ENCODE measurements around the gene GPRC6A.
"Not testable (repeated sequence)": the region's sequence is repeated elsewhere in the genome, so short reads cannot be mapped to it uniquely, and the experiment has no call there.

GPRC6A gene, protein sequence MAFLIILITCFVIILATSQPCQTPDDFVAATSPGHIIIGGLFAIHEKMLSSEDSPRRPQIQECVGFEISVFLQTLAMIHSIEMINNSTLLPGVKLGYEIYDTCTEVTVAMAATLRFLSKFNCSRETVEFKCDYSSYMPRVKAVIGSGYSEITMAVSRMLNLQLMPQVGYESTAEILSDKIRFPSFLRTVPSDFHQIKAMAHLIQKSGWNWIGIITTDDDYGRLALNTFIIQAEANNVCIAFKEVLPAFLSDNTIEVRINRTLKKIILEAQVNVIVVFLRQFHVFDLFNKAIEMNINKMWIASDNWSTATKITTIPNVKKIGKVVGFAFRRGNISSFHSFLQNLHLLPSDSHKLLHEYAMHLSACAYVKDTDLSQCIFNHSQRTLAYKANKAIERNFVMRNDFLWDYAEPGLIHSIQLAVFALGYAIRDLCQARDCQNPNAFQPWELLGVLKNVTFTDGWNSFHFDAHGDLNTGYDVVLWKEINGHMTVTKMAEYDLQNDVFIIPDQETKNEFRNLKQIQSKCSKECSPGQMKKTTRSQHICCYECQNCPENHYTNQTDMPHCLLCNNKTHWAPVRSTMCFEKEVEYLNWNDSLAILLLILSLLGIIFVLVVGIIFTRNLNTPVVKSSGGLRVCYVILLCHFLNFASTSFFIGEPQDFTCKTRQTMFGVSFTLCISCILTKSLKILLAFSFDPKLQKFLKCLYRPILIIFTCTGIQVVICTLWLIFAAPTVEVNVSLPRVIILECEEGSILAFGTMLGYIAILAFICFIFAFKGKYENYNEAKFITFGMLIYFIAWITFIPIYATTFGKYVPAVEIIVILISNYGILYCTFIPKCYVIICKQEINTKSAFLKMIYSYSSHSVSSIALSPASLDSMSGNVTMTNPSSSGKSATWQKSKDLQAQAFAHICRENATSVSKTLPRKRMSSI

DNA sequence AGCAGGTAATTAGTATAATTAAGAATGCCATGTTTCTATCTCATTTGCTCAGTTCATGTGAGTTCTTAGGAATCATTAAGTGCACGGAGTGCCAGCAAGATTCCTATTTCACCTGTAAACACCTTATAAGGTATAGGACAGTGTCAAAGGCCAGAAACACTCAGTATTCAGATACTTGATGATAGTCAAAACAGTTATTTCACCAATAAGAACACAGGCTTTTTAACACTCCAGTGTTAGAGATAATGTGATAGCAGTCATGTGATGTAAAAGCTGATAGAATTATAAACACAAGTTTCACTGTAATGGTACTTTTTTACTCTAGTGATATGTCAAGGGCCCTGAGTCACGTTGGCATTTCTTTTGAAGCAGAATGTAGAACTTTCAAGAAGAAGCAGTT lies at the start of gene GPRC6A:
TSS of gene GPRC6A (minus strand) at position 101 of the 400 bp plus-strand sequence. CDS start at position 31, 70 bp downstream.
- no peak for ATAC-seq

DNA sequence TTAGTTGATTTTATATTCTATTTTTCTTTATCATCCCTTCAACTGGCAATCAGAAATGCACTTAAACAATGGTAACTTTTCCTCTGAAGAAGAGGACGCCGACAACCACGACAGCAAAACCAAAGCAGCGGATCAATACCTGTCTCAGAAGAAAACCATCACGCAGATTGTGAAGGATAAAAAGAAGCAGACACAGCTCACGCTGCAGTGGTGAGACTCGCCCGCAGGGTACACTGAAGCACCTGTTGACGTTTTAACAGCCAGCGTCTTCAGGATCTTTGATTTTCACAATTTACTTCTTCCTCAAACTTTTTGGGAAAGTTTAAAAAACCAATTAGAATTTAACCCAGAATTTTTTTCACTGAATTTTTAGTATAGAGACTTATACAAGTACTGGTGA lies 48.9 kb upstream of the GPRC6A start:
- no peak for ATAC-seq

DNA sequence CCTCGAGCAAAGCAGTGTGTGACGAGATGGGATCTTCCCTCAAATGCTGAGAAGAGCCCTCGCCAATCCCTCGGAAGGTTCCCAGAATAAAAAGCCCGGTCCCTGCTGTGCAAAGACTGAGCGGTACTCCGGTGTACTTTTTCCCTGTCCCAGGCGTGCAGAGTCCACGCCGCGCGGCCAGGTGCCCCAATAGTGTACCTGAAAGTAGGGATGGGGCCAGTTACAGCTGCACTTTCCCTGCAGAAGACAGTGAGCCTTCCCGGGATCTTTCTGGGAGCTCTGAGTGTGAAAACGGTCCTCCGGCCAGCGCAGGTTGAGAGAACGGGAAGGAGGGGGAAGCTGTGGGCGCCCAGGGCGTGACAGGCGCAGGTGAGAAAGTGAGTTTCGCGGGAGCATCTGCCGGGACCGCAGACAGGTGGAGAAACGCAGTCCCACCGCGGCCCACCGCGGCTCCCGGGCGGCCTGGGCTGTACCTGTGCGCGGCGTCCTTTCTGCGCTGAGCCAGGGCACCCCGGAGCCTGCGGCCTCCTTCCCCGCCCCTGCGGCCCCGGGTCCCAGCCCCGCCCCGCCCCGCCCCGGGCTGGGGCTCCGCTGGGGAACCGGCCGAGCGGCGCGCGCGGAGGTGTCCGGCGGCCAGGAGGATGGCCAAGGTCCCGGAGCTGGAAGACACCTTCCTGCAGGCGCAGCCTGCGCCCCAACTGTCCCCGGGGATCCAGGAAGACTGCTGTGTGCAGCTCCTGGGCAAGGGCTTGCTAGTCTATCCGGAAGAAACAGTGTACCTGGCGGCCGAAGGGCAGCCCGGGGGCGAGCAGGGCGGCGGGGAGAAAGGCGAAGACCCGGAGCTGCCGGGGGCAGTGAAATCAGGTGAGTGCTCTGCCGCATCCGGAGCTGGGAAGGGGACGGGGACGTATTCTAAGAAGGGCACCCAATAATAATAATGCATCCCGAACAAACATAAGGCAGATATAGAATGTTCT lies 48.0 kb upstream of the GPRC6A start, which contains the start of gene RFX6:
TSS of gene RFX6 (plus strand) at position 608 of the 977 bp plus-strand sequence. CDS start at position 642, 34 bp downstream.
- peak in 1 of 2 donors; percentile 37 for ATAC-seq

DNA sequence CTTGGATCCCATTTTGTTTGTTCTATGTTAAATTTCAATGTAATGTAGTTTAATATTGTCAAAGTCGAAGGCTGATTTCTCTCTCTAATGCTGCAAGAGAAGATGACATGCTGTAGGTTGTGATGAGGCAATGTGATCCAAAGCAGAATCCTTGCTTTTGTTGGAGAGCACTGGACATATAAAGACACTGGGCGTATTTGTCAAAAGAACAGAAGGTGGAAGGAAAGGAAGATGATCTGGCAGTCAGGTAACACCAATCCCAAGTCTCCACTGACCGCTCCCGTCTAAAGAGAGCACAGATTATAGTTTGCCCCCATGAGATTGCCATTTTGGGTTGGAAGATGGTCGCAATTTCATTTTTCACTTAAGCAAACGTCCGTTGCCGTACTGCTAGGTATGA lies 47.2 kb upstream of the GPRC6A start:
- no peak for ATAC-seq

DNA sequence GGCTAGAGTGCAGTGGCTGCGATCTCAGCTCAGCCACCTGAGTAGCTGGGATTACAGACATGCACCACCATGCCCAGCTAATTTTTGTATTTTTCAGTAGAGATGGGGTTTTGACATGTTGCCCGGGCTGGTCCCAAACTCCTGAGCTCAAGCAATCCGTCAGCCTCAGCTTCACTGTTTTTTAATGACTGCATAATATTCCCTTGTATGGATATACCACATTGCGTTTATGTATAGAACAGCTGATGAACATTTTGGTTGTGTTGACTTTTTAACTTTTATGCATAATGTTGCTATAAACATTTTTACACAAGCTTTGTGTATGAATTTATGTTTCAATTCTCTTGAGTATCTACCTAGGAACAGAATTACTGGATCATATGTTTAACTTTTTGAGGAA lies 43.9 kb upstream of the GPRC6A start:
- ATAC-seq = no peak

DNA sequence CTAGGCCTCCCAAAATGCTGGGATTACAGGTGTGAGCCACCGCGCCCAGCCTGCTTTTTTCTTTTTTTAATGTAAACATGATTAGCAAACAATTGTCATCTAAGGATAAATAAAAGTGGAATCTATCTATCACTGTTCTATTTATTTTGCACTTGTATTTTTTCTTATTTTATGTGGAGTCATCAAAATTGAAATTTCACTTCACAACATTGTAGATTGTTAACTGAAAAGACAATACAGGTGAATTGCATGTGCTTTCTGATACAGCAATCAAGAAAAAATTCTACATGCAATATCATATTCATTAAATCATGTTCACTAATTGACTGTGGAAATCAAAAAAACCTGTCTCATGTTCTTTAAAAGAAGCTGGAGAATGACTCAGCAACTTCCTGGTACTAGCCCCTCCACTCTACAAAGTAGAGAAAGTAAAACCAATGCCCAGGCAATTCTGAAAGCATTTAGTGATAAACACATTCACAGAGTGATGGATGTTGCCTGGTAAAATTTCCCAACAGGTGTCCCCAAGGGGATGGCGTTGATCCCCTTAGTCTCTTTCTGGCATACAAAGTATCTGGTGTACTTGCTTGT lies 37.5 kb upstream of the GPRC6A start:
- no peak for ATAC-seq

DNA sequence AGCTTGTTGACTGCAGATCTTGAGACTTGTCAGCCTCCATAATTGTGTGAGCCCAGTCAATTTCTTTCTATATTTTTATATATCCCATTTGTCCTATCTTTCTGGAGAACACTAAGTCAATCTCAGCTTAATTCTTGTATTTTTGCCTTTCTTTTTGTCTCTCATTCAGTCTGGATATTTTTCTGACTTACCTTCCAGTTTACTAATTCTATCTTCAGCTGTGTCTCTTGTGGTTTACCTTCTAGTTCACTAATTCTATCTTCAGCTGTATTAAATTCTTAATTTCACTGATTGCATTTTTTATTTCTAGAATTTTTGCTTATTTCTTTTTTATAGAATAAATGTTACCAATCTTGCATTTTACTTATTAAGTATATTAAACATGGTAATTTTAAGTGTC lies 30.4 kb upstream of the GPRC6A start:
- ATAC-seq = no peak

DNA sequence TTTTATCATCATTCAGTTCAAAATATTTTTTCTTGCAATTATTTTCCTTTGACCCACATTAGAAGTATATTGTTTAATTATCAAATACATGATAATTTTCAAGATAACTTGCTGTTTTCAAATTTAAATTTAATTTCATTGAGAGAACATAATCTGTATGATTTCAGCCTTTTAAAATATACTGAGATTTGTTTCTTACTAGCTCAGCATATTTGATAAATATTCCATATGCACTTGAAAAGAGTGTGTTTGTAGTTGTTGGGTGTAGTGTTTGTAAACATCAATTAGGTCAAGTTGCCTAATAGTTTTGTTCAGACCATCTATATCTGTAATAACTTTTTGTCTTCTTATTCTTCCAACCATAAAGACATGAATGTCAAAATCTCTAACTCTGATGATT lies 29.2 kb upstream of the GPRC6A start:
- no peak for ATAC-seq

DNA sequence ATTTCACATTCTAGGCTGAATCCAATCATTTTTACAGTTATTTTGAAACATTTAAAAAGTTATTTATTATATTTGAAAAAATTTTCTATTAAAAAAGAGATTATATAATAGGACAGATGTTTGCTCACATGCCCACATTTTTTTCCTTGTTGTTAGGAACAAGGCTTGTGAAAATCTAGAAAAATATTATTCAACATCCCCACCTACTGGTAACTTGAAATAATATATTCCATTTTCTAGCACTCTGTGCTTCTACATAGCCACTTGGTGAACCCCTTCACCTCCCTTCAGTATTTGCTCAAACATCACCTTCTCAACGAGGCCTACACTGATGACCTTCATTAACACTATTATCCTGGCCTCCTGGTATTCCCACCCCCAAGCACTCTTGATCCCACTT lies 18.3 kb upstream of the GPRC6A start:
- no peak for ATAC-seq

DNA sequence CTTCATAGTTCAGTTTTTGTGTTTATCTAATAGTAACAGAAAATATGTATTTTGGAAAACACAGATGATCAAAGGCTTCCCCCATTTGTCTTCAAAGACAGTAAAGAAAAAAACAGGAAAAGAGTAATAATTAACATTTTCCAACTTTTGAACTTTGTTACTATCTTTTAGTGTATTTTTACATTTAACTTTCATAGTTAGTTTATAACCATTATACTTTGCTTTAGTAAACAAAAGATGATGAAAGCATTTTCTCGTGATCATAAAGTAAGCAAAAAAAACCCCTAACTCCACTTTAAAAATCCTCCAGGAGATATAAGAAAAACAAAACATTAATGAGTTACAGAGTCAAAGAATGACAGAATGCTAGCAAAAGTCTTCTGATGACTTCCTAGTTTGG lies 13.6 kb upstream of the GPRC6A start:
- ATAC-seq = no peak

DNA sequence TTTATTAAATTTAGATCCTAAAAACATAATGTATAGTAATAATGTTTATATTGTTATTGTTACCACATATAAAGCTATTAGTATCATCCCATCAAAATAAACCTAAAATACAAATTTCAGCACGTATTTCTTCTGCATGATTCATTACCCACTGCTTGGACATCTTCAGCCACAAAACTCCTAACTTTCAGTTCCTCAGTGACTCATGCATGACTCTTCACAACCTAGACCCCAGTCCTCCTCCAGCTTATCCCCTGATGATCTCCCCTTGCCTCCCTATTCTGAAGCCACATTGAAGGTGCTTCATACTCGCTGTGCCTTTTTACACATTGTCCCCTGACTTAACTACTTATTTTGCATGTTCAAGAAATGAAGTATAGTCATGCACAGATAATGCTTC lies 11.2 kb upstream of the GPRC6A start:
- ATAC-seq = peak in 1 of 2 donors; percentile 21

DNA sequence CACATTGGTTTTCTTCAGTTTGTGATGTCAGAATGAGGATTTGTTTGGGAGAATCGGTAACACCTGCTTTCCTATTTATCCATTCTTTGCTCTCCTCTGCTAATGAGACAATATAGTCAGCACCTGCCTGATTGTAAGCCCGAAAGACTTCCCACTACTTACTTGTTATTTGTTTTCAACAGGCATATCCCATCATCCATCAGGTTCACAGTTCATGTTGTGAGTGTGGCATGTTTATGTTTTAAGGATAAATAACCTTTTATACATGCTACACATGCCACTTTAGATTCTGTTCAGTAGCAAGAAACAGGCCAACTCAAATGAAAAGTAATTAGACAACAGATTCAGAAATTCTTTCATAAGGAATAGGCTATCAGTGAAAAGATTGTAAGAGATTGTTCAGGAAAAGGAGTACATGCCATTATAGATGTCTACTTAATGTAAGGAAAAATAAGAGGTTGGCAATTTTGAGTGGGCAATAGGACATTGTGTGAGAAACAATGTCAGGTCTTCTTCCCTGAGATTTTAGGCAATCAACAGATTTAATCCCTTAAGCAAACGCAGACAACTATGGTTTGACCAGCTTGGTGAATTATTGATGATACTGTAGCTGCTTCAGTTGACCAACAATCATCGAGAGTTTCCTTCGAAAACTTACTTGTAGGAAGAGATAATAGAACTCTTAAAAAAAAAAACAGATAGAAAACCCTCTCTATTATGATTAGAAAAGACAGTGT lies 7.9 kb upstream of the GPRC6A start:
- ATAC-seq = no peak

DNA sequence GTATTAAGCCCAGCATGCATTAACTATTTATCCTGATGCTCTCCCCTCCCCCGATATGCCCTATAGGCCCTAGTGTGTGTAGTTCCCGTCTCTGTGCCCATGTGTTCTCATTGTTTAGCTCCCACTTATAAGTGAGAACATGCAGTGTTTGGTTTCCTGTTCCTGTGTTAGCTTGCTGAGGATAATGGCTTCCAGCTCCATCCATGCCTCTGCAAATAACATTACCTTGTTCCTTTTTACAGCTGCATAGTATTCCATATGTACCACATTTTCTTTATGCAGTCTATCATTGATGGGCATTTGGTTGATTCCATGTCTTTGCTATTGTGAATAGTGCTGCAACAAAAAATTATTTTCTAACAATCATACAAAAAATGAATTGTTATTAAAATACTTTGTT lies 5.6 kb upstream of the GPRC6A start:
- ATAC-seq = not testable (repeated sequence)

DNA sequence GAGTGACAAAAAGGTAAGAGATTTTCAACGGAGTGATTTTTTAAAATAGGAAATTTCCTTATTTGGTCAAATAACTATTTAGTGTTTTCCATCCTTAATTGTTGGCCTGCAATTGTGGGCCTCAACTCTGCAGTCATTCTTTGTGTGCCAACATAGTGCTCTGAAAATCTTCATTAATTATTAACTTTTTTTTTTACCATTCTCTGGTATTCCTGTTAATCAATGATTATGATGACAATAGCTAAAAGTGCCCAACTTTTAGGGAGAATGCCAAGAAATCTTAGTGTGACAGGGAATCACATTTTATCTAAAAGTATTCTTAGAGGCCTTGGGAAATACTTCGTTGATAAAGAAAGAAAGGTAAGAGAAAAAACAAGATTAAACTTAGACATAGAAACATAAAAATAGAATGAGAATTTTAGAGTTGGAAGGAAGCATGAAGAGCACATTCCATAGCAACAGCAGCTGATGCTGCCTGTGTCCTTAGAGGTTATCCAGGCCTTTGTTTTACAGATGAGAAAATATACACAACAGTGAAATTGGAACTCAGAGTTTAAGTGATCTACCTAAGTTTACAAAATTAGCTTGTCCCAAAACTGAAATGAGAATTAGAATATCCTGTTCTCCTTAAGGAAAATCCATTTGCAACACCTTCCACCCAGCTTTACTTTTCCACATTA lies 1.2 kb downstream of the GPRC6A start:
- ATAC-seq = no peak

DNA sequence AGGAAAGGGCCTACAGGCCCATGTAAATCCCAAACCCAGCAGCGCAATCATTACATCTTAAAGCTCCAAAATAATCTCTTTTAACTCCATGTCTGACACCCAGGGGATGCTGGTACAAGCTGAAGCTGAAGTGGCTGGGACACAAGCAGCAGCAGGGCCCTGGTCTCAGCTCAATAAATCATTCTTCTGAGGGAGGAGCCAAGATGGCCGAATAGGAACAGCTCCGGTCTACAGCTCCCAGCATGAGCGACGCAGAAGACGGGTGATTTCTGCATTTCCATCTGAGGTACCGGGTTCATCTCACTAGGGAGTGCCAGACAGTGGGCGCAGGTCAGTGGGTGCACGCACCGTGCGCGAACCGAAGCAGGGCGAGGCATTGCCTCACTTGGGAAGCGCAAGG lies 12.5 kb downstream of the GPRC6A start:
- ATAC-seq = not testable (repeated sequence)

DNA sequence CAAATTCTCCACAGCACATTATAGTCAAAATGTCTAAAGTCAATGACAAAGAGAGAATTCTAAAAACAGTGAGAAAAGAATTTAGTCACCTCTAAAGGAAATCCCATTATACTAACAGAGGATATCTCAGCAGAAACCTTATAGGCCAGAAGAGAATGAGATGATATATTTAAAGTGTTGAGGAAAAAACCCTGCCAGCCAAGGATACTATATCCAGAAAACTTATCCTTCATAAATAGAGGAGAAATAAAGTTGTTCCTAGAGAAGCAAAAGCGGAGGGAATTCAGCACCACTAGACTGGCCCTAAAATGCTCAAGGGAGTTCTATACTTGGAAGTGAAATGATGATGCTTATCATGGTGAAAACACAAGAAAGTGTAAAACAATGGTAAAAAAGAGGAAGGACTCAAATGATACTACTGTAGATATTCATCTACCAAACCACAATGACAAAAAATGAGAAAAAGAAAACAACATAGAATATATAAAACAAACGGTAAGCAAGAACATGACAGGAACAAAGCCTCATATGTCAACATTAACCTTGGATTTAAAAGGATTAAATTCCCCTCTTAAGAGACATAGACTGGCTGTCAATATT lies 16.7 kb downstream of the GPRC6A start:
- no peak for ATAC-seq

DNA sequence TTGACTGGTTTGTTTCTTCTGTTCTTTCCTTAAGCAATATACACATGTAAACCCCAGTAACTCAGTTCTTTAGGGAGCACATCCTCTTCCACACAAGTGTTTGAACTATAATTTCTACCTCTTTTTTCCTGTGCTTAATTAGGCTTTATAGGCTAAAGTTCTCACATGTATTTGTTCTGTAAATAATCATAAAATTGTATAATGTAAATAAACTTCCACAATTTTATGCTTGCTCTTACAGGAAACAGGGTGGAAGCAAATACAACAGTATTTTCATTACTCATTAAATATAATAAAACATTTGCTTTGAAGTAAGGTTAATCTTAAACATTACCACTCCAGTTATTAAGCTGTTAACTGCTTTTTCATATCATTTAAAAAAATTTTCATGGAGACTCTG lies 26.9 kb downstream of the GPRC6A start:
- ATAC-seq = no peak

DNA sequence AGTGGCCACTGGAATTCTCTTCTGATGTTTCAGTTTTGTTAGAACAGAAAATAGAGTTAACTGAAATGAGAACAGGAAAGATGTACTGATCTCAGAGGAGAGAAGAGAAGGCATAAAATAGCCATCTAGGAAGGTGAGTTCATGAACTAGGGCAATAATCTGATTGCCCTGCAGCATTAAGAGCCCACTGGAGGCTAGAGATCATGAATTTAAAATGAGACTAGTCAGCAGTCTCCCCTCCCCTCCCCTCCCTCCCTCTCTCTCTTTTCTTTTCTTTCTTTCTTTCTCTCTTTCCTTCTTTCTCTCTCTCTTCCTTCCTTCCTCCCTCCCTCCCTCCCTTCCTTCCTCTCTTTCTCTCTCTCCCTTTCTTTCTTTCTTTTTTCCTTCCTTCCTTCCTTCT lies 28.9 kb downstream of the GPRC6A start:
- no peak for ATAC-seq

DNA sequence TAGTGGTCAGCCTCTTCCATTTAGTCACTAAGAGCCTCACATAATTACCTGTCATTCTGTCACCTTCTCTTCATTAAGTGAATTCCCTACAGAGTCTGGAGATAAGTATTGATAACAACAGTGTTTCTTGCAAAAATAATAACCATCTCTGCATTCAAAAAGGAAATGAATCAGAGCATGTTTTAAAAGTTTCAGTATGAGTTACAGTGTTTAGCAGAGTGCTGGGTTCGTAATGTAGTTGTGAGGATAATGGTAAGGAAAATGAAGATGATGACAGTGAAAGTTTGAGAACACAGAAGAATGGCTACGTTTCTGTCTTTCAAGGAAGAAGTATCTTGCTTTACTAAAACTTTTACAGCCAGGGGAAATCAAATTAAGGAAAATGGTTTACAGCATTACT lies 31.3 kb downstream of the GPRC6A start:
- no peak for ATAC-seq

DNA sequence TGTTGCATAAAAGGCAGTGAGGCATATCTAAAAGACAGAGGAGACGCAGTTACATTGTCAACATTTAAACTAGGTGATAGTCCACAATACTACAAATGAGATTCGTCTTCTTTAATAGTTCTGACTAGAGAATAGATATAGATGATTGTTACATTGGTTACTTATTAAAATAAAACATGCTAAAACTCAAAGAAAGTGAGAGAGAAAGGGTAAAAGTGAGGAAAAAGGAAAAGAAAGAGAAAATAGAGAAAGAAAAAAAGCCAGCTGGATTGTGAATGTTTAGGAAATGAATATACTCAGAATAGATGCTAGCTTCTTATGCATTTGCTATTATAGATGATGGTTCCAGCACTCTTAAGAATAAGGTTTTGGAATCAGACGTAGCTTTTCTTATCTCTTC lies 35.7 kb downstream of the GPRC6A start:
- ATAC-seq = no peak

Measured in activated CD4-positive, CD25-positive, alpha-beta regulatory T cell treated with anti-CD3 and anti-CD28 coated beads, Interleukin-2, amount 50 U/mL, for 24 hours (primary cell).